ENCODE data around the gene NTN1.
A peak's percentile ranks its signal among the peaks of the same experiment; 100 is the strongest.
"Not testable (repeated sequence)": the region's sequence is repeated elsewhere in the genome, so short reads cannot be mapped to it uniquely, and the experiment has no call there.

Gene NTN1

DNA sequence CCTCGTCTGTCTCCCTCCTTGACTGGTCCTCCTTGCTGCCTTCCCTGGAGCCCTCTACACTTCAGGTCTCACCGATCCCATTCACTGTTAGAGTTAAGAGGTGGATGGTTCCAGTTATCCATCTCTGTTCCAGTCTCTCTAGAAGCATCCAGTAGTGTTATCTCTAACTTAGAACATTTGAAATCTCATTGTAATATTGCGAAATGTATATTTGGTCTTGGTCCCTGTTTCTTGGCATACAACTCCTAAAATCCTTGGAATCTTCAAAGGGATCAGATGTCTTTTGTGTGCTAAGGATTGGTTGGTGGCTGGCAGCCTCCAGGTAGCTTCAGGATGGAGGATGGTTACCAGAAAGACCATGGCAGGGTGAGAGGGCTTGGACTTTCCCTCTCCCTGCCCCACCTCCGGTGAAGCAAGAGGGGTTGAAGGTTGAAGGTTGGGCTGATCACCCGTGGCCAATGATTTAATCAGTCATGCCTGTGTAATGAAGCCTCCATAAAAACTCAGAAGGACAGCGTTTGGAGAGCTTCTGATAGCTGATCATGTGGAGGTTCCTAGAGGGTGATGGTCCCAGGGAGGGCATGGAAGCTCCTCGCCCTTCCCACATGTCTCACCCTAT lies 59.1 kb downstream of the NTN1 start:
- no peak for DNase-seq

DNA sequence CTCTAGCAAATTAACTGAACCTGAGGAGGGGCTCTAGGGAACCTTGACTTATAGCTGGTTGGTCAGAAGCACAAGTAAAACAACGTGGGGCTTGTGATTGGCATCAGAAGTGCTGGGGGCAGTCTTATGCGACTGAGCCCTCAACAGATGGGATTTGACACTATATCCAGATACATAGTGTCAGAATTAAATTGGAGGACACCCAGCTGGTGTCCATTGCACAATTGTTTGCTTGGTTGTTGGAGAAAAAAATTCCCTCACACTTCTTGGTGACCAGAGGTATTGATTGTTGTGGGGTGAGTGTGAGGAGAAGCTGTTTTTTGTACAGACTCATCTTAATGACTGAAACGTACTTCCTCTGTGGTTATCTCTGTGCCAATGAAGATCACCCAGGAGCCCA lies 59.7 kb downstream of the NTN1 start:
- DNase-seq, result no peak

- no peak for DNase-seq
Measured at GRCh38 chr17:9086577-9086976, 65.3 kb downstream of the NTN1 start.

DNA sequence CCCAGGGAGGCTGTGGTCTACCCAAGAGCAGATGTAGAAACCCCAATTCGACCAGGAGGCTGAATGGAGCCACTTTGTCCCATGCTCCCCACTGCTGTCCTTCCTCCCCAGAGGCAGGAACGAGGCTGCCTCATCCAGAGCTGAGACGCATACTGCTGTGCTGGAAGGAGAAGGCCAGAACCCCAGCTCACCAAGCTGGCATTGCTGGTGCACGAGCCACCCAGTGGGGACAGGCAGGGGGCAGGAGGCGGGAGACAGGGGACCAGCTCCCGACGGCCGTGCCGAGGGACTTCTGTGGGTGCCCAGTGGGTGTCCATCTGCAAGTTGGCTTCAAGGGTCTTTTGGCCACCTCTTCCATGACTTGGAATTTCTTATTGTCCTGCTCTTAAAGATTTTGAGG lies 66.6 kb downstream of the NTN1 start:
- DNase-seq, result no peak

- peak in 35 of 58 donors; percentile 5 to 75 (median 32) for DNase-seq
Measured at GRCh38 chr17:9090641-9091096, 69.4 kb downstream of the NTN1 start.

DNA sequence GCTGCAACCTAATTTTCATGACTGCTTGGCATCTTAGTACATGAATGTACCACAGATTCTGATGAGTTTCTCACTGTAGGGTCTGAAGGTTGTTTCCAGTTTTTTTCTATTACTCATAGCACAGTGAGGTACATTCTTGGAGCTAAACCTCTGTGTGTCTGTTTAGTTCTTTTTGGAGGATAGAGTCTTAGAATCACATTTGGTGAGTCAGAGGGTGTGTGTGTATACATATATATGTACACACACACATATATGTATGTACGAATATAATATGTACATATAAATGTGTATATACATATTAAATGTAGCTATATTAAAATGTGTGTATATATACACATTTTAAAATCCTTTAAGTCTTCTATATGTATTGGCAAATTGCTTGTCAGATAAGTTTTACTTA lies 72.9 kb downstream of the NTN1 start:
- no peak for DNase-seq

- no peak for DNase-seq
Measured at GRCh38 chr17:9095390-9095789, 74.1 kb downstream of the NTN1 start.

DNA sequence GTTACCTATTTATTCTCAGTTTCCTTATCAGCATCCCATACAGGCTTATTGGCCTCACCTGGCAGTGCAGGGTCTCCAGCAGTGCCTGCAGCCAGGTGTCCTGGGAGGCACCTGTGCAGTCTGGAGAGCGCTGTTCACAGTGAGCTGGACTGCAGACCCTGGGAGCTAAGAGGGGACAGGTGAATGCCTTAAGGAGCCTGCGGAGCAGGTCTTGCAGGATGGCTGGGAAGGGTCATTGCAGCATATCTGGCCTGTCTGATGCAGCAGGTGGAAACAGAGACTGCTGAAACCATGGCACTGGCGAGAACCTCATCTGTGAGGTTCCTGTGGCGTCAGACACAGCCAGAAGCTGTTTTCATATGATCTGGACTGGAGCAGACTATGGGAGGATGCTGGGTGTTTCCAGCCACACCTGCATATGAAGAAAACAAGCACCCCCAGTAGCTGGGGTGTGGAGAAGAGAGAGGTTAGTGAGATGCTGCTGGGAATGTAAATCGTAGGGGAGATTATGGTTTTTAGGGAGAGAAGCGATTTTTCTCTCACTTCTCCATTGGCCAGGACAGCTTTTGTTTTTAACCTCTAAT lies 77.0 kb downstream of the NTN1 start:
- DNase-seq, result no peak

GRCh38 chr17:9101356-9101755 lies 80.0 kb downstream of the NTN1 start:
- DNase-seq, result no peak

DNA sequence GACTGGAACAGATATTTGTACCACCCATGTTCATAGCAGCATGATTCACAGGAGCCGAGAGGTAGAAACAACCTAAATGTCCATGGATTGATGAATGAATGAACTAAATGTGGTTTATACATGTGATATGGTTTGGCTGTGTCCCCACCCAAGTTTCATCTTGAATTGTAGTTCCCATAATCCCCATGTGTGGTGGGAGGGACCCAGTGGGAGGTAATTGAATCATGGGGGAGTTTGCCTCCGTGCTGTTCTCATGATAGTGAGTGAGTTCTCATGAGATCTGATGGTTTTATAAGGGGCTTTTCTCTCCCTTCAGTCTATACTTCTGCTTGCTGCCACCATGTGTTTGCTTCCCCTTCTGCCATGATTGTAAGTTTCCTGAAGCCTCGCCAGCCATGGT lies 81.9 kb downstream of the NTN1 start:
- not testable (repeated sequence) for DNase-seq

GRCh38 chr17:9104370-9105041 lies 83.2 kb downstream of the NTN1 start:
- DNase-seq, result peak in 2 of 58 donors; percentile 5 to 22

DNA sequence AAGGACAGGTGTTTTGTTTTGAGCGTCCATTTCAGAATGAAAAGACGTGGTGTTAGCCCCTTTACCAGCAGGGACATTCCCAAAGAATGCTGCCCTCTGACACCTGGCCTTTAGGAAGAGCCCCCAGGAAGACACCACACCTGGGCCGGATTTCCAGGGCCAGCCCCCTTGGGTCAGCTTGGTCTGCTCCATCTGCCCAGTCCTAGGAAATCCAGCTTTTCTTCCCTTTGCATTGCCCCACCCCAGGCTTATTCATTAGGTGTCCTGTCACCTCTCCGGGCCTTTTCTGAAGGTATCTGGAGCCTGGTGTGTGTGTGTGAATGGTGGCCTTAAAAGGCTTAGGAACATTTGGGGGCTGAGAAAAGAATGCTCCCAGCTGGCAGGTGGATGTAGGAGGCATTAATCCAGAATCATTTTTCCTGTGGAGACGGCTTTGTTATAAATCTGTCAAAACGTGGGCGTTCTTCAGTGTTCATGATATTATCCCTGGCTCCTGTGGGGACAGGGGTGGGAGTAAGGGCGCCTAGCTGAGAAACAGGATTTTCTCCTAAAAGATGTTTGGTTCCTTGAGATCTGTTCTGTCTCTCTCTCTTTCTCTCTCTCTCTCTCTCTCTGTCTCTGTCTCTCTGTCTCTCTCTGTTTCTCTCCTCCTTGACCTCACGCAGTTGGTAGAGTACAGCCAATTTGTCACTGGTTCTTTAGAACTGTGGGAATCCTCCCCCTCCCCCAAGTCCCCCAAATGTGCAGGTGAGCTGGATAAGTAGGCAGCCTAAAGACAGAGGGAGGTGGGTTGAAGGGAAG lies 84.0 kb downstream of the NTN1 start:
- DNase-seq, result peak in 5 of 58 donors; percentile 2 to 13 (median 6)

DNA sequence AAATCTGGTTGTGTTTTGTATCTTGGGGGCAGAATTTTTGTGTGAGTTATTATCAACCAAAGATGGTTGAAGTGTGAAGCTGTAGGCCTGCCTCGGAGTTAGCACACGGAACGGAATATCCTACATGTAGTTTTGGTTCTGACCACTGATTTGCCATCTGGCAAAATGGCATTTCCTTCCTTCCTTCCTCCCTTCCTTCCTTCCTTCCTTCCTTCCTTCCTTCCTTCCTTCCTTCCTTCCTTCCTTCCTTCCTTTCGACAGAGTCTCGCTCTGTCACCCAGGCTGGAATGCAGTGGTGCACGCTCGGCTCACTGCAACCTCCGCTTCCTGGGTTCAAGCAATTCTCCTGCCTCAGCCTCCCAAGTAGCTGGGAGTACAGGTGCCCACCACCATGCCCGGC lies 85.0 kb downstream of the NTN1 start:
- DNase-seq, result not testable (repeated sequence)

DNA sequence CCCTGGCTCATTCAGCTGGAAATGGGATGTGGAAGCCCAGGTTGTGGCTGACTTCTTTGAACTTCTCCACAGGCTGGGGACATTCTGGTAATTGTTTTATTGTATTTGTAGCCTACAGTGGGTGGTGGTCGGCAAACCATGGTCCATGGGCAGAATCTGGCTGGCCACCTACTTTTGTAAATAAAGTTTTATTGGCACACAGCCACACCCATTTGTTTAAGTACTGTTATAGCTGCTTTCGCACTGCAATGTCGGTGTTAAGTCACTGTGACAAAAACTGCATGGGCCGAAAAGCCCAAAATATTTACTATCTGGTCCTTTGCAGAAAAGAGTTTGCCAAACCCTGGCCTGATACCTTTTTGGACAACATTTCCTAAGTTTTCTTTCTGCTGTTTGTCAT lies 86.2 kb downstream of the NTN1 start:
- no peak for DNase-seq

DNA sequence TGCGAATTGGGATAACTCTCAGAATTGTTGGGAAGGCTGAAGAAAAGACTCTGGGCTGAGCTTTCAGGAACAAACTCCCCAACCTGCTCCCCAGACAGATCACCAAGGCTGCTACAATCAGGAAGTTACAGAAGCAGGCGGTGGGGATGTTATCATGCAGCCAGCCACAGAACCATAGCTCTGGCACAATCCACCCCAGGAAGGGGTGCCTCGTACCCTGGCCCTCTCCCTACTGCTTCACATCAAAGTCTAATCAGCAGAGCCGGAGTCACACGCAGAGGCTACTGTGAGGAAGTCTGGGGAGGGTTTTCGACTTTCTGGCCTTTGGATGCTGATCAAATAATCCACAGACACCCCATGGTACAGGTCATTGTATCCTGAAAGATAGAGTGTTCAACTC lies 86.8 kb downstream of the NTN1 start:
- no peak for DNase-seq

- no peak for DNase-seq
Measured at GRCh38 chr17:9109933-9110332, 88.6 kb downstream of the NTN1 start.

- no peak for DNase-seq
Measured at GRCh38 chr17:9110501-9110900, 89.2 kb downstream of the NTN1 start.

DNA sequence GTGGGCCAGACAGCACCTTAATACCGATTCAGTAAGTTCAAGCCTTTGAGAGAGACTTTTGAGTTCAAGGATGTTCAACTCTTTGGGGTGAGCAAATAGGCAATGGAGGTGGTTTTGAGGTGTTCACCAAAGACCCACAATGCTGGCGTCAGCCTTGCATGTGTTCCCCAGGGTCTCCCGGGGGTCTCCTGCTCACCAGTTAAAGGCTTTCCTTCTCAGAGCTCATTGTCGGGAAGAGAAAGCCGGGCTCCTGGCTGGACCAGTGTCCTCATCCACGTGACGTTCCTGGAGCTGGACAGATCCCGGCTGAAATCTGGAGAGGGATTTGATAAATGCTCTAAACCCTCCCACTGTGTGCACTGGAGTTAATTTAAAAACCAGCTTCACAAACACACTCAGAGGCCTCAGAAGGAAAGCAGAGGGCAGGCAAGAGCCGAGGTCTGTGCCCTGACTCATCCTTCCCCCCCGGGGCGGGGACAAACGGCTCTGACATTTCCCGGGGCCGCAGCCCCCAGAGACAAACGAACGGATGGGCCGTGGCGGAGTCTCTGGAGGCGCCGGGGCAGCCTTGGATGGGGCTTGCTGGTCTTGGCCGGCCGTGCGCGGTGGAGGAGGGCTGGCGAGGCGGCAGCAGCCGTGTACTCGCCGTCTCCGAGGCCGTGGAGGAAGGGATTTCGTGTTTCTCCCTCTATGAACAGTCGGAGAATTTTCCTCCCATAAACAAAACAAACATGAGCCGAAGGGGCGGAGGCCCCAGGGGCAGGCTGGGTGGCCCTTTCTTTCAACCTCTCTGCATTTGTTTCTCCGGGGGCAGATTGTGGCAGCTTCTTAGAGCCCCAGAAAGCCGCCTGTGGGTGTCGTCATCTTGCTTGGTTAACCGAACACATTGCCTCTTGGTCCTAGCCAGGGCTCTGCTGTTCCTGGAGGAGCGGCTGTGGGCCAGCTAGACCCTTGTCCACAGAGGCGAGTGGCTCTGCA lies 94.2 kb downstream of the NTN1 start:
- peak in 22 of 58 donors; percentile 3 to 56 (median 13) for DNase-seq

- DNase-seq, result no peak
Measured at GRCh38 chr17:9116311-9116835, 95.1 kb downstream of the NTN1 start.

GRCh38 chr17:9116861-9117568 lies 95.7 kb downstream of the NTN1 start:
- no peak for DNase-seq

Measured in anterior cingulate cortex (tissue), 58 donors.